ENCODE measurements around the gene LBR.

LBR gene

GRCh38 chr1:225413708-225414375 lies 14.0 kb downstream of the LBR start:
- no peak overlapping the region for H3K27ac ChIP-seq (ENCODE audit: extremely low read depth, low read depth, low read length)
- ChIA-PET CTCF (interaction anchor here (0.6 to 1.2 kb wide), 2 partner anchors 95 to 561 kb away, joined by 4 to 5 read pairs; no protein-coding TSS in a partner anchor), POLR2A (interaction anchor here (0.5 kb wide), 1 partner anchor 17 kb away, joined by 5 read pairs; no protein-coding TSS in a partner anchor)
- peaks cover 6% of the 10 kb centered on the region; the same call in 1 of the 2 replicates for H3K4me1 ChIP-seq (ENCODE audit: control insufficient read depth, insufficient read depth, low read length)
- peaks cover 81 to 92% of the 10 kb centered on the region in 2 experiments for H3K36me3 ChIP-seq (ENCODE audit: control insufficient read depth in 2 of 2, insufficient read depth in 1 of 2, low read length in 2 of 2)
- TF ChIP-seq ZNF561 (tag by site-specific recombination; IDR thresholded peaks at IDR 0.05; ENCODE audit: borderline replicate concordance) (no peak), SALL2 (tag by site-specific recombination; IDR thresholded peaks at IDR 0.05; ENCODE audit: borderline replicate concordance) (no peak), ZNF350 (tag by site-specific recombination; IDR thresholded peaks at IDR 0.05) (no peak), ZBTB6 (tag by site-specific recombination; IDR thresholded peaks at IDR 0.05) (no peak), HOXC10 (CRISPR knock-in tag; IDR thresholded peaks at IDR 0.05) (no peak), ZNF302 (tag by site-specific recombination; IDR thresholded peaks at IDR 0.05; ENCODE audit: low read depth) (no peak), ZFP37 (tag by site-specific recombination; IDR thresholded peaks at IDR 0.05) (no peak), ZNF184 (tag by site-specific recombination; IDR thresholded peaks at IDR 0.05) (no peak)
- TF ChIP-seq, protein P1, sequence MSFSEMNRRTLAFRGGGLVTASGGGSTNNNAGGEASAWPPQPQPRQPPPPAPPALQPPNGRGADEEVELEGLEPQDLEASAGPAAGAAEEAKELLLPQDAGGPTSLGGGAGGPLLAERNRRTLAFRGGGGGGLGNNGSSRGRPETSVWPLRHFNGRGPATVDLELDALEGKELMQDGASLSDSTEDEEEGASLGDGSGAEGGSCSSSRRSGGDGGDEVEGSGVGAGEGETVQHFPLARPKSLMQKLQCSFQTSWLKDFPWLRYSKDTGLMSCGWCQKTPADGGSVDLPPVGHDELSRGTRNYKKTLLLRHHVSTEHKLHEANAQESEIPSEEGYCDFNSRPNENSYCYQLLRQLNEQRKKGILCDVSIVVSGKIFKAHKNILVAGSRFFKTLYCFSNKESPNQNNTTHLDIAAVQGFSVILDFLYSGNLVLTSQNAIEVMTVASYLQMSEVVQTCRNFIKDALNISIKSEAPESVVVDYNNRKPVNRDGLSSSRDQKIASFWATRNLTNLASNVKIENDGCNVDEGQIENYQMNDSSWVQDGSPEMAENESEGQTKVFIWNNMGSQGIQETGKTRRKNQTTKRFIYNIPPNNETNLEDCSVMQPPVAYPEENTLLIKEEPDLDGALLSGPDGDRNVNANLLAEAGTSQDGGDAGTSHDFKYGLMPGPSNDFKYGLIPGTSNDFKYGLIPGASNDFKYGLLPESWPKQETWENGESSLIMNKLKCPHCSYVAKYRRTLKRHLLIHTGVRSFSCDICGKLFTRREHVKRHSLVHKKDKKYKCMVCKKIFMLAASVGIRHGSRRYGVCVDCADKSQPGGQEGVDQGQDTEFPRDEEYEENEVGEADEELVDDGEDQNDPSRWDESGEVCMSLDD (tag by site-specific recombination; IDR thresholded peaks at IDR 0.05): no peak
- no peaks in the 10 kb centered on the region for H3K9me3 ChIP-seq (ENCODE audit: control insufficient read depth, insufficient read depth, low read depth, low read length)
- H3K4me3 ChIP-seq (ENCODE audit: low read depth, low read length): no peak overlapping the region

DNA sequence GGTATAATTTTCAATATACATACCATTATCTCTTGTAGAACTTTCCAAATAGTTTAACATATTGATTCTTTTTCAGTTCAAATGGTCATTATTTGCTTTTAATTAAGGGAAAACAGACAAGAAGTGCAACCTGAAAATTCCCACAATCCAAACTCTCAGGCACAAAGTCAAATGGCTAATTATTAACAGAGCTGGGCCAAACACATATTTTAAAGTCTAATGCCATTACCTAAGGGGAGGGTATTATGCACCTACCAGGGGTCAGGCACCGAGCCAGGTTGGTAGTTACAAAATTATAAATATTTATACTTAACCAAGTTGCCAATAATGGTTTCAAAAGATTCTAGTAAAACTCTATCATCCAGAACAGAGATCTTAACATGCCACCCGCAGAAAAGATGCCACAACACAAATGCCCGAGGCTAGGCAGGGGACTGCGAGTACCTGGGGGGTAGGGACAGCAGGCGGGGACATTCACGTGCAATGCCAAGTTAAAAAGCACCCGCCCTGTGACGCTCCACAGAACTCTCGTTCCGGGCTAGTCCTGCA lies 15.0 kb downstream of the LBR start:
- peaks cover 78 to 93% of the 10 kb centered on the region in 2 experiments for H3K36me3 ChIP-seq (ENCODE audit: control insufficient read depth in 2 of 2, insufficient read depth in 1 of 2, low read length in 2 of 2)
- no peaks in the 10 kb centered on the region for H3K9me3 ChIP-seq (ENCODE audit: control insufficient read depth, insufficient read depth, low read depth, low read length)
- ChIA-PET CTCF (no interaction called here), POLR2A (no interaction called here)
- no peak overlapping the region for H3K27ac ChIP-seq (ENCODE audit: extremely low read depth, low read depth, low read length)
- H3K4me1 ChIP-seq (ENCODE audit: control insufficient read depth, insufficient read depth, low read length): peaks cover under 1% of the 10 kb centered on the region; the same call in 1 of the 2 replicates
- no peak overlapping the region for H3K4me3 ChIP-seq (ENCODE audit: low read depth, low read length)
- TF ChIP-seq SP2 (tag by site-specific recombination; IDR thresholded peaks at IDR 0.05) (no peak), ZNF239 (tag by site-specific recombination; IDR thresholded peaks at IDR 0.05) (no peak), PRDM4 (tag by site-specific recombination; IDR thresholded peaks at IDR 0.05) (no peak), ZNF843 (tag by site-specific recombination; IDR thresholded peaks at IDR 0.05) (no peak), BCL11A (tag by site-specific recombination; IDR thresholded peaks at IDR 0.05; ENCODE audit: low read depth) (no peak), ZNF19 (tag by site-specific recombination; IDR thresholded peaks at IDR 0.05; ENCODE audit: low read depth) (no peak), CTCF (tag by site-specific recombination; IDR thresholded peaks at IDR 0.05) (no peak), ZXDB (tag by site-specific recombination; IDR thresholded peaks at IDR 0.05) (no peak), ZNF398 (tag by site-specific recombination; IDR thresholded peaks at IDR 0.05) (no peak), ZNF488 (tag by site-specific recombination; IDR thresholded peaks at IDR 0.05) (no peak), GLIS1 (tag by site-specific recombination; IDR thresholded peaks at IDR 0.05) (no peak)
- TF ChIP-seq, protein P2, sequence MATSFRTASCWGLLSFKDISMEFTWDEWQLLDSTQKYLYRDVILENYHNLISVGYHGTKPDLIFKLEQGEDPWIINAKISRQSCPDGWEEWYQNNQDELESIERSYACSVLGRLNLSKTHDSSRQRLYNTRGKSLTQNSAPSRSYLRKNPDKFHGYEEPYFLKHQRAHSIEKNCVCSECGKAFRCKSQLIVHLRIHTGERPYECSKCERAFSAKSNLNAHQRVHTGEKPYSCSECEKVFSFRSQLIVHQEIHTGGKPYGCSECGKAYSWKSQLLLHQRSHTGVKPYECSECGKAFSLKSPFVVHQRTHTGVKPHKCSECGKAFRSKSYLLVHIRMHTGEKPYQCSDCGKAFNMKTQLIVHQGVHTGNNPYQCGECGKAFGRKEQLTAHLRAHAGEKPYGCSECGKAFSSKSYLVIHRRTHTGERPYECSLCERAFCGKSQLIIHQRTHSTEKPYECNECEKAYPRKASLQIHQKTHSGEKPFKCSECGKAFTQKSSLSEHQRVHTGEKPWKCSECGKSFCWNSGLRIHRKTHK (tag by site-specific recombination; IDR thresholded peaks at IDR 0.05): no peak

Measured in HEK293 (cell line).